HCT116 (cell line): ENCODE data around the gene FAM177B. TPM values are rescaled to one million over a fixed set of nuclear protein-coding genes. Genes with fewer than 3 reads are reported as not detected.

Experiments used
- ATAC-seq: fragments of 200-7000 bp; cut with Tn5 transposase; 2 replicates; pipeline ENCODE4 v1.9.1; 2020; ENCODE audit warnings: mild to moderate bottlenecking, moderate library complexity
- BruUV-seq: library from RNA; stranded (reverse); fragments of 400-500 nt; replicated peaks from 2 replicates; lab custom pipeline; 2021; lab: Mats Ljungman, UMichigan
- CTCF ChIA-PET: fragments of 300-600 bp; sonication (Branson Sonifier 250); formaldehyde crosslinking; loops from one replicate; lab custom pipeline; 2021; ENCODE audit warnings: antibody characterized with exemption; lab: Charles Lee
- POLR2A ChIA-PET: fragments of 300-600, 350-600 bp; sonication (Branson Sonifier 250); formaldehyde crosslinking; loops from one replicate; lab custom pipeline; 2021; ENCODE audit warnings: antibody characterized with exemption; lab: Charles Lee
- RAD21 ChIA-PET, 2 experiments: fragments of 300-600 bp; sonication (Branson Sonifier 250); formaldehyde crosslinking; loops; one replicate each; lab custom pipeline; 2023; ENCODE audit warnings: low total read pairs in 2 of 2; ENCODE audit not compliant: uncharacterized antibody in 2 of 2, unreplicated experiment in 2 of 2, low non-redundant PET in 1 of 2; lab: Charles Lee
- DNase-seq: peaks from one replicate; pipeline ENCODE4 v3.0.0-alpha.2; 2010; ENCODE audit warnings: low read depth, low spot score
- H2AFZ ChIP-seq: fragments of 200-600 bp; shearing (Covaris generic), sonication (generic); 2 replicates; pipeline ENCODE4 v1.6.1; 2017; ENCODE audit warnings: low read depth, mixed run types, mixed read lengths, antibody characterized with exemption, low read length; ENCODE audit not compliant: poor library complexity, severe bottlenecking
- H3K27ac ChIP-seq: 2 replicates; pipeline ENCODE4 v1.5.1; 2012; ENCODE audit warnings: low read depth, low read length
- H3K27me3 ChIP-seq: fragments of 200-600 bp; sonication (generic); 2 replicates; pipeline ENCODE4 v1.6.1; 2016; ENCODE audit warnings: mixed run types, low read length, mixed read lengths; ENCODE audit not compliant: insufficient read depth
- H3K36me3 ChIP-seq, 2 experiments: fragments of 200-500 bp in 1 of 2; fragments of 200-600 bp in 1 of 2; sonication (Bioruptor generic) in 1 of 2; sonication (generic) in 1 of 2; 2 replicates each; pipeline versions ENCODE4 v1.5.1 to v1.6.1; 2014 to 2016; ENCODE audit warnings: low read length in 2 of 2, inconsistent platforms in 1 of 2, mixed read lengths in 1 of 2, mixed run types in 1 of 2; ENCODE audit not compliant: insufficient read depth in 2 of 2, control insufficient read depth in 1 of 2
- H3K4me1 ChIP-seq, 2 experiments: fragments of 200-600 bp in 1 of 2; sonication (generic) in 1 of 2; 2 replicates each; pipeline versions ENCODE4 v1.5.1 to v1.6.1; 2012 to 2017; ENCODE audit warnings: low read length in 2 of 2, inconsistent platforms in 1 of 2, mild to moderate bottlenecking in 1 of 2, mixed read lengths in 1 of 2, mixed run types in 1 of 2, moderate library complexity in 1 of 2; ENCODE audit not compliant: insufficient read depth in 2 of 2, control insufficient read depth in 1 of 2
- H3K4me2 ChIP-seq: fragments of 200-600 bp; sonication (generic); 2 replicates; pipeline ENCODE4 v1.6.1; 2017; ENCODE audit warnings: mixed run types, low read length, mixed read lengths
- H3K4me3 ChIP-seq, 2 experiments: fragments of 200-600 bp in 1 of 2; sonication (generic) in 1 of 2; replicated peaks in 1 of 2; 2 replicates each; pipeline ENCODE4 v1.5.1; 2011 to 2016; ENCODE audit warnings: low read length in 2 of 2, control low read depth in 1 of 2, low read depth in 1 of 2, mild to moderate bottlenecking in 1 of 2, mixed read lengths in 1 of 2, mixed run types in 1 of 2
- H3K79me2 ChIP-seq: fragments of 200-600 bp; sonication (generic); 2 replicates; pipeline ENCODE4 v1.6.1; 2017; ENCODE audit warnings: mild to moderate bottlenecking, mixed run types, low read length, moderate library complexity, mixed read lengths; ENCODE audit not compliant: insufficient read depth
- H3K9ac ChIP-seq: fragments of 200-600 bp; sonication (generic); 2 replicates; pipeline ENCODE4 v1.6.1; 2016; ENCODE audit warnings: low read length, mixed read lengths
- H3K9me2 ChIP-seq: fragments of 200-600 bp; sonication (generic), shearing (Covaris generic); 2 replicates; pipeline ENCODE4 v1.6.1; 2017; ENCODE audit warnings: mixed run types, mild to moderate bottlenecking, moderate library complexity; ENCODE audit not compliant: insufficient read depth
- H3K9me3 ChIP-seq, 2 experiments: fragments of 200-500 bp in 1 of 2; fragments of 200-600 bp in 1 of 2; sonication (Bioruptor generic) in 1 of 2; sonication (generic) in 1 of 2; 2 replicates each; pipeline ENCODE4 v1.6.1; 2014 to 2017; ENCODE audit warnings: low read length in 2 of 2, mixed read lengths in 2 of 2, inconsistent platforms in 1 of 2, low read depth in 1 of 2, mild to moderate bottlenecking in 1 of 2, mixed run types in 1 of 2, moderate library complexity in 1 of 2; ENCODE audit not compliant: control insufficient read depth in 1 of 2, insufficient read depth in 1 of 2
- H4K20me1 ChIP-seq: fragments of 200-600 bp; sonication (generic), shearing (Covaris generic); 2 replicates; pipeline ENCODE4 v1.6.1; 2017; ENCODE audit warnings: mixed run types, mild to moderate bottlenecking, moderate library complexity; ENCODE audit not compliant: insufficient read depth
- CBX3 ChIP-seq: IDR thresholded peaks from 2 replicates; pipeline ENCODE4 v1.6.1; 2012; ENCODE audit warnings: low read depth
- CEBPB ChIP-seq: IDR thresholded peaks from 2 replicates; pipeline ENCODE4 v1.6.1; 2012; ENCODE audit warnings: low read depth
- CTCF ChIP-seq, 3 experiments: fragments of 200-600 bp in 1 of 3; sonication (generic) in 1 of 3; IDR thresholded peaks in 2 of 3; conservative IDR thresholded peaks in 1 of 3; 2 replicates each; pipeline ENCODE4 v1.5.1; 2012 to 2017; ENCODE audit warnings: low read depth in 2 of 3, low read length in 2 of 3, antibody characterized with exemption in 1 of 3, borderline replicate concordance in 1 of 3, control low read depth in 1 of 3, mild to moderate bottlenecking in 1 of 3, mixed read lengths in 1 of 3, mixed run types in 1 of 3, moderate library complexity in 1 of 3; ENCODE audit not compliant: insufficient read depth in 1 of 3
- EZH2 ChIP-seq: fragments of 200-600 bp; sonication (generic); IDR thresholded peaks from 2 replicates; pipeline ENCODE4 v1.6.1; 2017; ENCODE audit warnings: antibody characterized with exemption, mixed run types
- EZH2phosphoT487 ChIP-seq: fragments of 200-600 bp; IDR thresholded peaks from 2 replicates; pipeline ENCODE4 v1.6.1; 2018; ENCODE audit warnings: antibody characterized with exemption, borderline replicate concordance
- FOSL1 ChIP-seq: IDR thresholded peaks from 2 replicates; pipeline ENCODE4 v1.6.1; 2012; ENCODE audit warnings: low read depth
- JUND ChIP-seq: IDR thresholded peaks from 2 replicates; pipeline ENCODE4 v1.6.1; 2012
- RAD21 ChIP-seq: IDR thresholded peaks from 2 replicates; pipeline ENCODE4 v1.6.1; 2012; ENCODE audit warnings: low read depth, mild to moderate bottlenecking
- SP1 ChIP-seq: IDR thresholded peaks from 2 replicates; pipeline ENCODE4 v1.6.1; 2012; ENCODE audit warnings: low read depth
- TCF7L2 ChIP-seq: IDR thresholded peaks from 2 replicates; pipeline ENCODE4 v1.7.0; 2011; ENCODE audit warnings: borderline replicate concordance, inconsistent platforms; ENCODE audit not compliant: insufficient read depth, insufficient read length; ENCODE audit errors: extremely low read depth
- YY1 ChIP-seq: IDR thresholded peaks from 2 replicates; pipeline ENCODE4 v1.6.1; 2011; ENCODE audit warnings: low read length, low read depth, moderate library complexity, mild to moderate bottlenecking; ENCODE audit not compliant: insufficient replicate concordance; ENCODE audit errors: extremely low read depth
- ZFX ChIP-seq: fragments of 450-650 bp; IDR thresholded peaks from 2 replicates; pipeline ENCODE4 v1.6.1; 2017
- ZNF274 ChIP-seq: fragments of 200-500 bp; sonication (Bioruptor generic); IDR thresholded peaks from 2 replicates; pipeline ENCODE4 v1.6.1; 2014; ENCODE audit warnings: mild to moderate bottlenecking, low read depth, low read length, inconsistent platforms
- intact Hi-C: fragments of 100-400 bp; cut with micrococcal nuclease; formaldehyde crosslinking; loops from 2 replicates; pipeline ENCODE4 v1.10.0; 2022
- total RNA-seq: library from RNA; stranded (reverse); gene quantifications from one replicate; pipeline ENCODE4 v1.2.1, GENCODE V29; 2021; ENCODE audit not compliant: unreplicated experiment

Gene FAM177B
- total RNA-seq, 1 experiment from 2014 or later, result not detected

- no peak for TF ChIP-seq CTCF (IDR thresholded peaks at IDR 0.05 in 2 of 3, conservative IDR thresholded peaks at IDR 0.05 in 1 of 3; ENCODE audit: borderline replicate concordance in 1 of 3, insufficient read depth in 1 of 3, low read depth in 2 of 3, low read length in 2 of 3)
- no peak for TF ChIP-seq EZH2phosphoT487
- TF ChIP-seq YY1, result no peak
- no peak for TF ChIP-seq JUND
- no peak for TF ChIP-seq CBX3
Observed at GRCh38 chr1:222783051-222783450, 46.0 kb downstream of the FAM177B start (continued).

GRCh38 chr1:222784371-222784770 lies 47.4 kb downstream of the FAM177B start:
- no peak overlapping the region for H3K4me3 ChIP-seq
- POLR2A ChIA-PET, result interaction anchor here (1.0 kb wide), 1 partner anchor 8 kb away, joined by 3 read pairs; no protein-coding TSS in a partner anchor
- H3K9me2 ChIP-seq, result no peaks in the 10 kb centered on the region; the same call in 1 of the 2 replicates
- H3K4me2 ChIP-seq, result no peak overlapping the region
- BruUV-seq, result no TSS peak
- H3K36me3 ChIP-seq, result no peaks in the 10 kb centered on the region
- H3K9ac ChIP-seq, result no peak overlapping the region
- H3K27ac ChIP-seq, result no peak overlapping the region
- ATAC-seq (no peak), DNase-seq (no peak)
- no peaks in the 10 kb centered on the region for H3K79me2 ChIP-seq
- no peaks in the 10 kb centered on the region for H3K9me3 ChIP-seq
- no peak for TF ChIP-seq YY1
- no peak for TF ChIP-seq RAD21
- TF ChIP-seq FOSL1, result no peak
- no peak for TF ChIP-seq ZNF274
- no peak for TF ChIP-seq SP1
- TF ChIP-seq CEBPB, result no peak
- no peak for TF ChIP-seq JUND
- no peak for TF ChIP-seq ZFX
- TF ChIP-seq EZH2, result no peak
- no peak for TF ChIP-seq TCF7L2
- H2AFZ ChIP-seq, result no peak overlapping the region
- H4K20me1 ChIP-seq, result no peaks in the 10 kb centered on the region
- CTCF ChIA-PET, result interaction anchor here (1.3 kb wide), 1 partner anchor 306 kb away, joined by 3 read pairs; no protein-coding TSS in a partner anchor
- H3K4me1 ChIP-seq, result no peaks in the 10 kb centered on the region; a peak in 1 of 4 replicates
- intact Hi-C loops, result no loop called here
- RAD21 ChIA-PET, result no interaction called here
- 0 out of 2 replicates have a peak, but pooled peaks cover 3% of the 10 kb centered on the region for H3K27me3 ChIP-seq
